ENCODE measurements around the gene HMGB4.

HMGB4 gene

GRCh38 chr1:33863779-33864178, at the start of gene HMGB4:
Gene HMGB4 (plus strand): TSS chr1:33864079. CDS start chr1:33864192, 113 bp downstream.
- DNase-seq (ENCODE audit: low spot score) = no peak

GRCh38 chr1:33814166-33814565, 49.7 kb upstream of the HMGB4 start:
- DNase-seq (ENCODE audit: low spot score) = no peak

DNA sequence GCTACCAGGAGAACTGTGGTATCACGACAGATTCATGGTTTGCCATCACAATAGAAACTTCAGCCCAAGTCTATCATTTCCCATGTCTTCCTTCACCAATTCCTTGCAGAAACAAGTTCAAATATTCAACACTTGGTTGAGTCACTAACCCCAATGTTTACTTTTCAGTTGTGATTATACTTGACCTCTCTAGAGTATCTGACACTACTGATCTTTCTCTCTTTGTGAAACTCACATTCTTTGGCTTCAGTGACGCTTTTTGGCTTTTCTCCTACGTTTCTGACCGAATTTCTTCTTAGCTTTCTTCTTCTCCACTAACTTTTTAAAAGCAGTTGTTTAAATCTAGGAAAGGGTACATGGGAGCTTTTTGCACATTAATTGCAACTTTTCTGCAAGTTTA, 48.8 kb upstream of the HMGB4 start:
- DNase-seq (ENCODE audit: low spot score) = no peak

DNA sequence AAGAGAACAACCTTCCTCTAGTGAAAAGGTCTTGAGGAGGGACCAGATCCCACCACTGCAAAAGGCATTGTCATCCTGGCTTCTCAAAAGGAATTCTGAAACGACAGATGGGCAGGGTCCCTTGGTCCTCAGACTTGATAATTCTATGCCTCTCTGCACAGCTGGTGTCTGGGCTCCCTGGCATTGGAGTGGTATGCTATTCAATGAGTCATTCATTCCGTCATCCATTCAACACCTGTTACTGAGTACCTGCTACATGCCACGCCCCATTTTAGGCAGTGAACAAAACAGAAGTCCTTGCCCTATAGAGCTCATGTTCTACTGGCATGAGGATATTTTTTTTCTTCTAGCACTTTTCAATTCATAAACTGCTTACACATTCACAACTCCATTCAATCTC, 45.8 kb upstream of the HMGB4 start:
- DNase-seq (ENCODE audit: low spot score) = no peak

- no peak for DNase-seq (ENCODE audit: low spot score)
Measured at GRCh38 chr1:33819290-33819912, 44.5 kb upstream of the HMGB4 start.

DNA sequence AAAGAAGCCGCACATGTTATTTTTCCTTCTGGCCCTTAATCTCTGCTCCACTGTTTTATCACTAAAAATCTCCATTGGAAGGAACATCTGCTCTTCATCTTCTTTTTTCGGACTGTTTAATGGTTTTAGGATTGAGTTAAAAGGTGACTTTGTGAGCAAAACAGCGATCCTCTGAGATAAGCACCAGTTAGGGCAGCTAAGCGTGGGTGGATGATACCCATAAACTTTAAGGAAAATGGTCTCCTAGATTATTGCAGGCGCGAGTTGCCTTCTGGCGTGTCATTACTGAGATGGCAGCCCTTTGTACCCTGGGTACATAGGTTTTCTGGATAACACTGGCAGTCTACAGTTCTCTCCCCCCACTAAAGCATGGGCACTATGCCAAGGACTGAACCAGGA, 44.0 kb upstream of the HMGB4 start:
- DNase-seq (ENCODE audit: low spot score) = no peak

GRCh38 chr1:33820804-33821203, 43.1 kb upstream of the HMGB4 start:
- DNase-seq (ENCODE audit: low spot score) = no peak

DNA sequence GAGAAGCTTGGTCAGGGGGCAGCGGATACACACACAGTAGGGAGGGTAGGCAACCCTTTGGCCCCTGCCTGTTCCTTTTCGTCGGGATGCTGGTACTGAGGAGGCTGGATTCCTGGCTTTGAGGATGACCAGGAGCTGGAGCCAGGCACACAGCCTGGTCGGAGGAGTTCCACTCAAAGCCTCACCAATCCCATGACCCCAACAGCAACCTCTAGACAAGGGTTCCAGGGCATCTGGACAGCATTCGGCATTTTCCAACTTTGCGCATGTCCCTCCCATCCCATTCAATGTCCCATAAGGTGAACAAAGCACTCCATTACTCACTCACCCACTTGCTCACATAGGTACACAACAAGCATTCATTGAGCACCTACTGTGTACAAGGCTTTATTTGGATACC, 42.6 kb upstream of the HMGB4 start:
- no peak for DNase-seq (ENCODE audit: low spot score)

- DNase-seq (ENCODE audit: low spot score) = no peak
Measured at GRCh38 chr1:33822396-33822795, 41.5 kb upstream of the HMGB4 start.

- no peak for DNase-seq (ENCODE audit: low spot score)
Measured at GRCh38 chr1:33823401-33823800, 40.5 kb upstream of the HMGB4 start.

GRCh38 chr1:33823830-33824229, 40.0 kb upstream of the HMGB4 start:
- DNase-seq (ENCODE audit: low spot score) = no peak

GRCh38 chr1:33824321-33824720, 39.6 kb upstream of the HMGB4 start:
- DNase-seq (ENCODE audit: low spot score) = no peak

- no peak for DNase-seq (ENCODE audit: low spot score)
Measured at GRCh38 chr1:33824971-33825370, 38.9 kb upstream of the HMGB4 start.

- no peak for DNase-seq (ENCODE audit: low spot score)
Measured at GRCh38 chr1:33825506-33825905, 38.4 kb upstream of the HMGB4 start.

- no peak for DNase-seq (ENCODE audit: low spot score)
Measured at GRCh38 chr1:33826311-33826710, 37.6 kb upstream of the HMGB4 start.

DNA sequence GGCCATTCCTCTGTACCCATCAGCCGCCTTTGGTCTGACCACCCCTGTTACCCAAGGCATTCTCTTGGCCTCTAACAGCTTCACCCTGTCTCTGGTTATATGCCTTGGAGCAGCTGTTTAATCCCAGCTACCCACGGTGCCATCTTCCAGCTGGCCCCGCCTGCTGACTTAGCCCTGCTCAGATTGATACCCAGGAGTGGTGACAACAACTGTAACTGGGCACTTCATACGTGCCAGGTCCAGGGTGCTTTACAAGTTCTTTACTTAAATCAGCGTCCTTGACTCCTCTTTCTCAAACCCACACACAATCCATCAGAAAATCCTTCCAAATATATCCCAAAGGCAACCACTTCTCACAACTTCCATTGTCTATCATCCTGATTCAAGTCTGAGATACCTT, 37.2 kb upstream of the HMGB4 start:
- no peak for DNase-seq (ENCODE audit: low spot score)

DNA sequence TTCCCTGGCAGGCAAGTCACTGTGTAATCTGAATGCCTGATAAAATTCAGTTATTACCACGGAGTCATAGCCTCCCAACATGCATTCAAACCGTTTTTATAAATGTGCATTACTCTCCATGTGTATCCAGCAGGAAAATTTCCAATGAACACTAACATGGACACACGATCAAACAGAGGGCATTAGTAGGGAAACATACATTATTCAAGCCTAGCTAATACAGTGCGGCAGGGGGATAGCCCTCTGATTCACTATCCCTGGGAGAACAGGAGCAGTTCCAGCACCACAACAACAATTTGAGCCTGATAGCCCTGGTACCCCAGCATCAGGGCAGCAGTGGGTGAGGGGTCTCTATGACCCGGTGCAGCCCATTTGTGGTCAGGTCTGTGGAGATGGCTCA, 35.8 kb upstream of the HMGB4 start:
- no peak for DNase-seq (ENCODE audit: low spot score)

DNA sequence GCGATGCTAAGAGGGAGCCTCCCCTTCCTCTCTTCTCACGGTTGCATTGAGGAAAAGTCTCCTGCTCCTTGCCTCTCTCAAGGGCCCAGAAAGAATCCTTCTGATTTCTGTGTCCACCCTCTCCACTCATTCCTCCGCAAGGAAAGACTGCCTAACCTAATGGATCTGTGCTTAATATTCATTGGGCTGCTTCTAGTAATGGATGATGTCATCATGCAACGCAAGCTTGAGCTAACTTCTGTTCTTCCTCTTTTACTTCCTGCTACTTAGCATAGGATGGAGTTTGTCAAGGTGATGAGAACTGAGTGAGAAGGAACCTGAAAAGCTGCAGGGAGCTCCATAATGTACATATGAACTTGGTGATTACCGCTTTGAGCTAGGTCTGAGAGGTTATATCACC, 35.2 kb upstream of the HMGB4 start:
- no peak for DNase-seq (ENCODE audit: low spot score)

DNA sequence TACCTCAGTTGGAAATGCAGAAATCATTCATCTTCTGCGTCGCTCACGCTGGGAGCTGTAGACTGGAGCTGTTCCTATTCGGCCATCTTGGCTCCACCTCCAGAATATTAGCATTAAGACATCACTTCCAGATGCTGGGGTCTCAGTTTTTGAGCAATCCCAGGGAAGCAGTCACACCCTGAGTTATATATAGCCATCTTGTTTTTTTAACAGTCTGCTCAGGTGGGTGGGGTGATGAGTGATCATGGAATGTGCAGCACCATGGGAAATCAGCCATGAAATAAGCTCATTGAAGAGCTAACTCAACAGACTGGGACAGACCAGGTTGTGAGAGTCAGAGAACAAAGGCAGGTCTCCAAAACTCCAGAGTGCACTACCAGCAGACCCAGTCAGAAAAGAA, 27.0 kb upstream of the HMGB4 start:
- no peak for DNase-seq (ENCODE audit: low spot score)

- DNase-seq (ENCODE audit: low spot score) = no peak
Measured at GRCh38 chr1:33837635-33838034, 26.2 kb upstream of the HMGB4 start.

DNA sequence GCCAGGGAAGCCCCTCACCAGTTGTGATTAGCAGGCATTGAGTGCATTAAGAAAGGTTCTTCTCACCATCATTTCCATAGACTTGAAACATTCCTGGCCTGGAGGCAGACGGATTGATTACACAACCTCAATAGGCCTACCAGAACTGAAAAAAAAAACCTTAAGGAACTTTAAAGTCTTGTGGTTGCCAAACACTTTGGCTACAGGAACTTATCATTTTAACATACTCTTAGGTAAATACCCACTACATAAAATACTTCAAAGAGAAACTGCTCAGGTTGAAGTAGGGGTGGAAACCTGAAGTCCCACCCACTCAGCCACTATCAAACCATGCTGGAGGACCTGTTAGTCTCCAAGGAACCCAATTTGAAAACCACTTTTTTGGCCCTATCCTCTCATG, 22.4 kb upstream of the HMGB4 start:
- no peak for DNase-seq (ENCODE audit: low spot score)

- no peak for DNase-seq (ENCODE audit: low spot score)
Measured at GRCh38 chr1:33842348-33842747, 21.5 kb upstream of the HMGB4 start.

- no peak for DNase-seq (ENCODE audit: low spot score)
Measured at GRCh38 chr1:33844166-33844565, 19.7 kb upstream of the HMGB4 start.

- DNase-seq (ENCODE audit: low spot score) = no peak
Measured at GRCh38 chr1:33846861-33847260, 17.0 kb upstream of the HMGB4 start.

All from Ammon's horn (tissue), 1 donor.